Kidney (tissue), 14 donors: Measurements from ENCODE around the gene RIT2. TPM values are rescaled to one million over a fixed set of nuclear protein-coding genes. Genes with fewer than 3 reads are reported as not detected.

ENCODE experiments used
- DNase-seq, 5 donors: peaks; one replicate each; pipeline ENCODE4 v3.0.0-alpha.2; 2013 to 2020
- FAIRE-seq: peaks from 2 replicates; lab custom pipeline; 2012; peaks lifted over from hg19 to GRCh38; lab: Jason Lieb, UNC
- H3K27ac ChIP-seq, 2 donors: one replicate each; pipeline ENCODE4 v1.7.0; 2013; ENCODE audit warnings: low read depth in 2 of 2, low read length in 2 of 2, inconsistent platforms in 1 of 2
- H3K27me3 ChIP-seq: one replicate; pipeline ENCODE4 v1.7.1; 2013; ENCODE audit warnings: low read length, inconsistent platforms; ENCODE audit not compliant: control insufficient read depth, insufficient read depth
- H3K36me3 ChIP-seq, 3 donors: one replicate each; pipeline versions ENCODE4 v1.7.0 to v1.7.1; 2013; ENCODE audit warnings: low read length in 3 of 3, control low read depth in 1 of 3, inconsistent platforms in 1 of 3; ENCODE audit not compliant: insufficient read depth in 3 of 3, control insufficient read depth in 2 of 3
- H3K4me1 ChIP-seq, 3 donors: one replicate each; pipeline versions ENCODE4 v1.7.0 to v1.7.1; 2013; ENCODE audit warnings: low read length in 3 of 3, inconsistent platforms in 1 of 3, low read depth in 1 of 3; ENCODE audit not compliant: control insufficient read depth in 2 of 3, insufficient read depth in 2 of 3
- H3K4me3 ChIP-seq, 3 donors: one replicate each; pipeline versions ENCODE4 v1.7.0 to v1.8.1; 2013; ENCODE audit warnings: low read length in 3 of 3, control low read depth in 1 of 3, inconsistent platforms in 1 of 3
- H3K9ac ChIP-seq, 3 donors: one replicate each; pipeline versions ENCODE4 v1.7.0 to v1.7.1; 2013; ENCODE audit warnings: low read length in 3 of 3, control low read depth in 1 of 3, inconsistent platforms in 1 of 3
- H3K9me3 ChIP-seq, 3 donors: one replicate each; pipeline versions ENCODE4 v1.7.0 to v1.7.1; 2013; ENCODE audit warnings: low read length in 3 of 3, control low read depth in 1 of 3, inconsistent platforms in 1 of 3; ENCODE audit not compliant: control insufficient read depth in 2 of 3, insufficient read depth in 1 of 3
- CTCF ChIP-seq: IDR thresholded peaks from 3 replicates; pipeline ENCODE4 v1.5.1; 2012; ENCODE audit warnings: mild to moderate bottlenecking, moderate library complexity, borderline replicate concordance; ENCODE audit not compliant: insufficient read depth; ENCODE audit errors: extremely low read depth
- intact Hi-C: fragments of 100-400 bp; cut with DNase I; formaldehyde crosslinking; loops from one replicate; pipeline ENCODE4 v1.11.1; 2022
- polyA plus RNA-seq: library from polyadenylated mRNA; stranded (reverse); fragments of 350-450 nt; fragmentation: Illumina TruSeq; extraction: RNeasy Lipid Tissue Mini Kit (QIAGEN cat#74804); gene quantifications from one replicate; pipeline ENCODE4 v1.2.3, GENCODE V29; 2014; ENCODE audit warnings: low read depth, low replicate concordance; ENCODE audit not compliant: insufficient read depth
- total RNA-seq: library from RNA; stranded (reverse); fragmentation: NEBNext Ultra II Directional; extraction: Animal tissue kit (Norgen Biotek cat#: 25700); gene quantifications from one replicate; pipeline ENCODE4 v1.2.1, GENCODE V29; 2021
- donor health status: control.
- donor health status: control.
- donor health status: control.
- donor health status: control.
- donor health status: control.
- donor health status: DM: yes; HTN: yes; CAD: no.
- donor health status: Normal renal cell carcinoma (clear cell type).

The RIT2 gene
- total and polyA plus RNA-seq, 2 donors from 2014 or later, result not detected

GRCh38 chr18:43148231-43148630 is 32.7 kb upstream of the RIT2 start:
- peak in 2 of 5 donors; percentile 39 to 86 for DNase-seq
- no peak for FAIRE-seq
- Histone ChIP-seq H3K27me3 (no peaks in the 10 kb centered on the region), H3K9ac (no peak overlapping the region), H3K36me3 (no peaks in the 10 kb centered on the region), H3K4me3 (no peak overlapping the region), H3K9me3 (no peaks in the 10 kb centered on the region), H3K4me1 (no peaks in the 10 kb centered on the region), H3K27ac (no peak overlapping the region)
- intact Hi-C loops, result no loop called here
- no peak for TF ChIP-seq CTCF

- intact Hi-C loops, result no loop called here
- no peak overlapping the region for H3K27ac ChIP-seq
- no peak for FAIRE-seq
- TF ChIP-seq CTCF, result no peak
- no peaks in the 10 kb centered on the region for H3K9me3 ChIP-seq
- no peak overlapping the region for H3K4me3 ChIP-seq
- no peaks in the 10 kb centered on the region for H3K36me3 ChIP-seq
- H3K27me3 ChIP-seq, result no peaks in the 10 kb centered on the region
- no peak overlapping the region for H3K9ac ChIP-seq
- no peak for DNase-seq
- H3K4me1 ChIP-seq, result no peaks in the 10 kb centered on the region
These were observed 25.7 kb upstream of the RIT2 start for GRCh38 chr18:43141208-43141607.

DNA sequence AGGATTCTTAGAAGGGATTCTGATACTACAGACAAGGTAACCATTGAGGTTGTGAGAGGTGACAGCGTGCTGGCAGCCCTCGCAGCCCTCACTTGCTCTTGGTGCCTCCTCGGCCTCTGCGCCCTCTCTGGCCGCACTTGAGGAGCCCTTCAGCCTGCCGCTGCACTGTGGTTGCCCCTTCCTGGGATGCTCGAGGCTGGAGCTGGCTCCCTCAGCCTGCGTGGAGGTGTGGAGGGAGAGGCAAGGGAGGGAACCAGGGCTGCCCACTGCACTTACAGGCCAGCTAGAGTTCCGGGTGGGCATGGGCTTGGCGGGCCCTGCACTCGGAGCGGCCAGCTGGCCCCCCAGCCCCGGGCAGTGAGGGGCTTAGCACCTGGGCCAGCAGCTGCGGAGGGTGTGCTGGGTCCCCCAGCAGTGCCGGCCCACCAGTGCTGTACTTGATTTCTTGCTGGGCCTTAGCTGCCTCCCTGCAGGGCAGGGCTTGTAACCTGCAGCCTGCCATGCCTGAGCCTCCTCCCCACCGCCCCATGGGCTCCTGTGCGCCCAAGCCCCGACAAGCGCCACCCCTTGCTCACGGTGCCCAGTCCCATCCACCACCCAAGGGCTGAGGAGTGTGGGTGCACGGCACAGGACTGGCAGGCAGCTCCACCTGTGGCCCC is 23.9 kb upstream of the RIT2 start:
- TF ChIP-seq CTCF, result no peak
- H3K4me3 ChIP-seq, result no peak overlapping the region
- FAIRE-seq, result no peak
- no peaks in the 10 kb centered on the region for H3K27me3 ChIP-seq
- peak in 1 of 5 donors; percentile 68 for DNase-seq
- H3K9ac ChIP-seq, result no peak overlapping the region
- intact Hi-C loops, result no loop called here
- no peaks in the 10 kb centered on the region for H3K36me3 ChIP-seq
- H3K27ac ChIP-seq, result no peak overlapping the region
- no peaks in the 10 kb centered on the region for H3K9me3 ChIP-seq
- no peaks in the 10 kb centered on the region for H3K4me1 ChIP-seq

DNA sequence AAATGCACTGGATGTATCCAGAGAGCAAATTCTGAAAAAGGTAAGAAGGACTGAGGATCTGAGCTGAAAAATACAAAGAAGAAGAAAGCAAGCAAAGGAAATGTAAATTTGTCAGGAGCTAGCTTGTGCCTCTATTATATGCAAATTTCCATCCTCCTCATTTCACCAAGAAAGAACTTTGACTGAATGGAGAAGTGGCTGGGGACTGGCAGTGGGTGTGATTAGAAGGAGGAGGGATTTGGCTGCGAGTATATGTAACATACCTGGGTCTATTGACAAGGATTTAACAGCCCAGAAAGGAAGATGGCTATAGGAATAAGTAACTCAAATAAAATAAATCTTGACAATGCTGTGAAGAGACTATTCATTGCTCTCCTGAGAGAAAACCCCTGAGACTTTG is 19.4 kb upstream of the RIT2 start:
- H3K4me1 ChIP-seq, result no peaks in the 10 kb centered on the region
- H3K9me3 ChIP-seq, result no peaks in the 10 kb centered on the region
- no peaks in the 10 kb centered on the region for H3K36me3 ChIP-seq
- DNase-seq, result no peak
- intact Hi-C loops, result no loop called here
- H3K27me3 ChIP-seq, result no peaks in the 10 kb centered on the region
- no peak for FAIRE-seq
- H3K4me3 ChIP-seq, result no peak overlapping the region
- no peak overlapping the region for H3K9ac ChIP-seq
- no peak overlapping the region for H3K27ac ChIP-seq
- TF ChIP-seq CTCF, result no peak
